Prostate gland (tissue), 2 donors: ENCODE data around the gene ZC2HC1C.

Source experiments
- POLR2A ChIP-seq: fragments of 450-650 bp; IDR thresholded peaks from one replicate; pipeline ENCODE4 v1.6.1; 2016; ENCODE audit warnings: antibody characterized with exemption, mild to moderate bottlenecking
- POLR2AphosphoS5 ChIP-seq: sonication (generic); formaldehyde crosslinking; IDR thresholded peaks from one replicate; pipeline ENCODE4 v1.6.1; 2017; ENCODE audit warnings: antibody characterized with exemption
- TF ChIP-seq, protein P1 (sequence below), 4 experiments: fragments of 200-600 bp in 2 of 4; fragments of 450-650 bp in 2 of 4; sonication (generic) in 2 of 4; IDR thresholded peaks; 1 replicate in 3 of 4; 2 replicates in 1 of 4; pipeline ENCODE4 v1.5.1; 2016 to 2019; ENCODE audit warnings: antibody characterized with exemption in 4 of 4, mild to moderate bottlenecking in 2 of 4, moderate library complexity in 2 of 4

DNA sequence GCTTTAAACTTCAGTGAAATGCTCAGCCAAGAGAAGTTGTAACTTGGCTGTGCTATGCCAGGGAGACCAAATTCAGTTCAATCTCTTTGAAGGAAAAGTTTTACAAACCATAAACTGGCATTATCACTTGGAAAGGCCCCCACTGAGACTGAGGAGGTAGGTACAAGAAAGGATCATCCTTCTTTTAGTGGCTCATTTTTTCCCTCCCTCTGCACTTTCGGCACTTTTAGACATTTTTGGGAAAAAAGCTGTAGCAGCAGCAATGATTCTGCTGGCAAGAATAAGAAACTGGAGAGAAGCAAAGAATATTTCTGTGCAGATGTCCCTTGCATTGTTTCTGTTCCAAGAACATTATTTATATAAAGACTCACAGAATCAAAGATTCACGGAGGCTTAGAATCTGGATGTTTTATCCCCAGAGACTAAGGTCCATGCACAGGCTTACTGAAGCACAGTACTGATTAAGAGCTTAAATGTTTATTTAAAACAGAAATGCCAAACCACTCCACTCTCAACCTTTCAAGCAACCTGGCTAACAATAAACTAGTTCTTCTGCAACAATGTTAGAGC, 12.3 kb downstream of the ZC2HC1C start:
- TF ChIP-seq, protein P1, sequence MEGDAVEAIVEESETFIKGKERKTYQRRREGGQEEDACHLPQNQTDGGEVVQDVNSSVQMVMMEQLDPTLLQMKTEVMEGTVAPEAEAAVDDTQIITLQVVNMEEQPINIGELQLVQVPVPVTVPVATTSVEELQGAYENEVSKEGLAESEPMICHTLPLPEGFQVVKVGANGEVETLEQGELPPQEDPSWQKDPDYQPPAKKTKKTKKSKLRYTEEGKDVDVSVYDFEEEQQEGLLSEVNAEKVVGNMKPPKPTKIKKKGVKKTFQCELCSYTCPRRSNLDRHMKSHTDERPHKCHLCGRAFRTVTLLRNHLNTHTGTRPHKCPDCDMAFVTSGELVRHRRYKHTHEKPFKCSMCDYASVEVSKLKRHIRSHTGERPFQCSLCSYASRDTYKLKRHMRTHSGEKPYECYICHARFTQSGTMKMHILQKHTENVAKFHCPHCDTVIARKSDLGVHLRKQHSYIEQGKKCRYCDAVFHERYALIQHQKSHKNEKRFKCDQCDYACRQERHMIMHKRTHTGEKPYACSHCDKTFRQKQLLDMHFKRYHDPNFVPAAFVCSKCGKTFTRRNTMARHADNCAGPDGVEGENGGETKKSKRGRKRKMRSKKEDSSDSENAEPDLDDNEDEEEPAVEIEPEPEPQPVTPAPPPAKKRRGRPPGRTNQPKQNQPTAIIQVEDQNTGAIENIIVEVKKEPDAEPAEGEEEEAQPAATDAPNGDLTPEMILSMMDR (IDR thresholded peaks at IDR 0.05) = no peak
- TF ChIP-seq POLR2A = no peak
- TF ChIP-seq POLR2AphosphoS5 = no peak
